Measurements from ENCODE around the gene ZBTB20.

DNA sequence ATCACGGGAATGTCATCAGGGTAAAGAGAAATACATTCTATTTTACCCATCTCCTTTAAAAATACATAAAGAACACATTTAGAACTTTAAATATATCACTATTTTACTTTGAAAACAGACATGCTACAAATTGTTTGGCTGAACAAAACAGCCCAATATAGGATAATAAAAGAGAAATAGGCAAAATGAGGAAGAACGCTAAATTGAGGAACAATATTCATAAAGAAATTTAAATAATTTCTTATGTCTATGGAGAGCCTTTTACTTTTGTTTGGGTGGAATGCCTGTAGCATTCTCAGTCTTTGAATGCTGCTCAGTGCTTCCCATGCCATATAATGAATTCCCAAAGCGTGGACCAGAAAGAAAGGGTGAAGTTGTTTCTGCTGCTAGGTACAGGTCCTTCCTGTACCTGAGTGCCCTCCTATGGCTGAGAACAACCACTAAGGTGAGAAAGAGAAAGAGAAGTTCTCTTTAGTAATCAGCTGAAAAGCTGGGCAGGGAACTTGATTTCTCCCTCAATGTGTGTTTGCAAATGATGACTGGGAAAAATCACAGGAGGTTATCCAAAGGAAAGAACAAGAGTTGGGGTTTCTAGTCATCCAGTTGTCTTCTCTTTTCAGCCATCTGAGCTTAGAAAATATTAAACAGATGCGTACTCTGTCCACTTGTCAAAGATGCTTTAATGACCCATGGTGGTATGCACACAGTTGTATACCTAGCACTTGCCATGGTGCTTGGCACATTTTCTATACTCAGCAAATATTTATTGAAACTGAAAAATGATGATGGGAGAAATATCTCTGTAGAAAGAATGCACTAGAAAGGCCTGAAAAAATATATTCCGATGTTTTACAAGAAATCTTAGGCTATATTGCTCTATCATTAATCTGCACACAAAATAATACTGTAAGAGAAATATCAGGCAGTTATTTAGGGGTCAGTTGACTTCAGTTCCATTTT lies 448.7 kb downstream of the ZBTB20 start:
- TF ChIP-seq SNAI2 (CRISPR knock-in tag; IDR thresholded peaks at IDR 0.05) (no peak), BACH2 (CRISPR knock-in tag; IDR thresholded peaks at IDR 0.05; ENCODE audit: borderline replicate concordance) (no peak)
- TF ChIP-seq, protein P1, sequence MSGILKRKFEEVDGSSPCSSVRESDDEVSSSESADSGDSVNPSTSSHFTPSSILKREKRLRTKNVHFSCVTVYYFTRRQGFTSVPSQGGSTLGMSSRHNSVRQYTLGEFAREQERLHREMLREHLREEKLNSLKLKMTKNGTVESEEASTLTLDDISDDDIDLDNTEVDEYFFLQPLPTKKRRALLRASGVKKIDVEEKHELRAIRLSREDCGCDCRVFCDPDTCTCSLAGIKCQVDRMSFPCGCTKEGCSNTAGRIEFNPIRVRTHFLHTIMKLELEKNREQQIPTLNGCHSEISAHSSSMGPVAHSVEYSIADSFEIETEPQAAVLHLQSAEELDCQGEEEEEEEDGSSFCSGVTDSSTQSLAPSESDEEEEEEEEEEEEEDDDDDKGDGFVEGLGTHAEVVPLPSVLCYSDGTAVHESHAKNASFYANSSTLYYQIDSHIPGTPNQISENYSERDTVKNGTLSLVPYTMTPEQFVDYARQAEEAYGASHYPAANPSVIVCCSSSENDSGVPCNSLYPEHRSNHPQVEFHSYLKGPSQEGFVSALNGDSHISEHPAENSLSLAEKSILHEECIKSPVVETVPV (CRISPR knock-in tag; IDR thresholded peaks at IDR 0.05), result no peak

Measured in SK-N-SH treated with all-trans-retinoic acid at 6 μM for 48 hours (cell line).